Forelimb muscle (tissue), 1 donor: ENCODE data around the gene GALNTL6. TPM values are rescaled to one million over a fixed set of nuclear protein-coding genes. Genes with fewer than 3 reads are reported as not detected.

Experiments used
- DNase-seq: peaks from one replicate; pipeline ENCODE4 v3.0.0-alpha.2; 2013; ENCODE audit warnings: low read depth
- polyA plus RNA-seq: library from polyadenylated mRNA; unstranded; fragments of 120-200 nt; gene quantifications from one replicate; pipeline ENCODE4 v1.2.1, GENCODE V29; 2013; ENCODE audit not compliant: insufficient read length

Gene GALNTL6
- polyA plus RNA-seq, 1 donor = 0.47 TPM

DNA sequence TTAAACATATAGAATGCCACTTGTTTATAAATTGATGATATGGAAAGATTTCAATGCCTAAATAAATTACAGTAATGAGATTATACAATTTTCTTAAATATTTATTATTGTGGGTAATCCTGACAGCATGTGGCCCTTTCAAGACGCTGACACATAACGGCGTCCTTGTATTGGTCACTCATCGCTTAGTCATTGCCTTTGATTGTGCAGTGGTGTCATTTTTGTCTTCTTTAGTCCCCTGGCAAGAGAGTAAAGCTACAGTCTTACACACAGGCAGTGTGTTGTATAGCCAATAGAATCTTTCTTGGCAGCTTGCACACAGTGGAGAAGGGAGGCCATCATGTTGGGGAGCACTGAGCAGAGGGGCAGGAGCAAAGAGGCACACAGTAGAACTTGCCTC is 993.6 kb downstream of the GALNTL6 start:
- no peak for DNase-seq

DNA sequence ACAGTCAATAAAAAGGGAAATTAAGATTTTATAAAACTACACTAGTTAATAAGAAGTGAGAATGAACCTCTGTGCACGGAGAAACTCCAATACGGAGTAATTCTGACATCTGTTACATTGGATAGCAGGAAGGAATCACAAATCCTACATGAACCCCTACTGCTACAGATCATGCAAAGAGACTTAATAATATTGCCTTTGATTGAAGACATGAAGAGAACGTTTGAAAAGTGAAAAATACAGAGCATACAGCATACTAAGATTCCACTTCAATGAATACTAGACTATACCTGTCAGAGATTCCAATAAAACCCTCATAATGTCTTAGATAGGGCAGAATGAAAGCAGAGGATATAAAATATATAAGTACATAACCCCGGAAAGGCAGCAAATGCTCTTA is 995.0 kb downstream of the GALNTL6 start:
- no peak for DNase-seq

DNA sequence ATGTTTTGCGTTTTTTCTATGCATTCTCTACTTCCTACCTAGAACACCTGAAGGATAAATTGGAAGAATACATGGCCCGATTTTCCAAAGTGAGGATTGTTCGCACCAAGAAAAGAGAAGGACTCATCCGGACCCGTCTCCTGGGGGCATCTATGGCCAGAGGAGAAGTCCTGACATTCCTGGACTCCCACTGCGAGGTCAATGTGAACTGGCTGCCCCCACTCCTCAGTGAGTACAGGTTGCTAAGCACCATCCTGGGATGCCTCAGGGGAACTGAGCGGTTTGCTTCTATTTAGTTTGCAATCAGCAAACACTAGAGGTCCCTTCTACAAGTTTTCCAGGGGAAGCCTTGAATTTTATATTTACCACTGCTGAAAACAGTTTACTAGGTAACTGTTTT is 996.1 kb downstream of the GALNTL6 start:
- no peak for DNase-seq

GRCh38 chr4:172813359-172813923 is 1000.2 kb downstream of the GALNTL6 start:
- DNase-seq = no peak

GRCh38 chr4:172815499-172816164 is 1002.4 kb downstream of the GALNTL6 start:
- DNase-seq = no peak

- DNase-seq = no peak
Measured at GRCh38 chr4:172818901-172819300, 1005.7 kb downstream of the GALNTL6 start.

- no peak for DNase-seq
Measured at GRCh38 chr4:172819353-172819752, 1006.1 kb downstream of the GALNTL6 start.

DNA sequence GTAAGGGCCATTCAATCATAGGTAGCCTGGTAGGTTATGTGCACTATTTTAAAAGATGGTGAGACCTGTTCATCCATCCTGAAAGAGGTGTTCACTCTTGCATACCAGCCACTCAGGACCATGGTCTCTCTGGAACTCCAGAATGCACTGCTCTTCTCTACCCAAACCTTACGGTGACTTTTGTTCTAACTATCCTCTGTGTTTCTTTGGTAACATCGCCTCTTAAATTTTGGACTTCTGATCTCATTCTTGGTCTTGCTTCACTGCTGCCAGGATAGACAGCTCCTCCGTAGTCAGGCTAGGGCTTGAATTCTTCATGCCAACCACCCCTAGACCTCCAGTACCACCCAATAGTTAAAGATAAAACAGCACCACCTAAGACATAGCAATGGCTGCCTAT is 1009.1 kb downstream of the GALNTL6 start:
- no peak for DNase-seq

- DNase-seq = no peak
Measured at GRCh38 chr4:172826346-172826745, 1013.1 kb downstream of the GALNTL6 start.

DNA sequence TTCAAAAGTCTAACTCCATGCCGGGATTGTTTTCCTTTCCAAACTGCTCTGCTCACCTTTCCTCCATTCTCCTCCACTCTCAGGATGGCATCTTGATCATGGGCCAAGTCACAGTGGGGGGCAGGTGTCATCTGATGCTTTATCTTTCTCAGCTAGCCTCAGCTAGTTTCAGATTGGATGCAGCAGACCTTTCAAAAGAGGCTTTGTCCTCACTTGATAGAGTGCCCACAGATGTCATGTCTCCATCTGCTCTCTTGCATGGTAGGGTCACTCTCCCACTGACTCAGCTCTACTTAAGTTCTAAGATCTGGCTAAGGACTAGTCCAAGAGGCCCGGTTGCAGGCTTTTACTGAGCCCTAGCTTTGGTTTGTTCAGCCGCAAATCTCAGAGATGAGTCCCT is 1013.7 kb downstream of the GALNTL6 start:
- no peak for DNase-seq

GRCh38 chr4:172830295-172830764 is 1017.1 kb downstream of the GALNTL6 start:
- DNase-seq = no peak

GRCh38 chr4:172836661-172837060 is 1023.5 kb downstream of the GALNTL6 start:
- DNase-seq = no peak

DNA sequence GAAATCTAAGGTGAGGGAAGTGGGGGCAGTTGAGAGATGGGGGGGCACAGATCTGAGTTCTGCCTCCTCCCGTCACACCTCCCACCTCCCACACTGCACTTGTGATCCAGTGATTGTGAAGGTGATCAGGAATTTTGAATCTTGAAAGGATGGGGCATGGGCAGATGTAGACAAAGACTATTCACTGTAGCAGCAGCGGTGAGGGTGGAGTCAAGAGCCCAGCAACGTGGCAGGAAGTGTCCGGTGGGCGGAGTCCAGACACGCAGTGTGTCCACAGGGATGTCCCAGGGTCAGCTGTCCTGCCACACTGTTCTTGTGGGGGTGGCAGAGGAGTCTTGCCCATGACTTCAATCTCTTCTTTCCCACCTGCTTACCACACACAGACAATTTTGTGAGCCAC is 1024.9 kb downstream of the GALNTL6 start:
- DNase-seq = no peak

DNA sequence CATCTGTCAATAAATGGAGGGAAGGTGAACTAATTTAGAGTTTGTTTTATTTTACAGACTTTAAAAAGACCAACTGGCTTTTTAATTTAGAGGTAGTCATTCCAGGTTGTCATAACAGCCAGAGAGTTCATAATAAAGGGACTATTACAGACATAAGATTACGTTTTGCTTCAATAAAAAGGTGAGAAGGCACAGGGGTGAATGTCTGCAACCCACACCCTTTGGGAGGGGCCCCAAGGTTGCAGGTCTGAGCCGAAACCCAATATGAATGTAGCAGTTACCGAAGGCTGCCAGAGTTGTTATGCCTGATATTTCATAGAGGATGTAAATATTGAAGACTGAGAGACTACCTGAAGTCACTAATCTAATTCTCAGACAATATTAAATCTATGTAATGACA is 1025.7 kb downstream of the GALNTL6 start:
- DNase-seq = no peak

DNA sequence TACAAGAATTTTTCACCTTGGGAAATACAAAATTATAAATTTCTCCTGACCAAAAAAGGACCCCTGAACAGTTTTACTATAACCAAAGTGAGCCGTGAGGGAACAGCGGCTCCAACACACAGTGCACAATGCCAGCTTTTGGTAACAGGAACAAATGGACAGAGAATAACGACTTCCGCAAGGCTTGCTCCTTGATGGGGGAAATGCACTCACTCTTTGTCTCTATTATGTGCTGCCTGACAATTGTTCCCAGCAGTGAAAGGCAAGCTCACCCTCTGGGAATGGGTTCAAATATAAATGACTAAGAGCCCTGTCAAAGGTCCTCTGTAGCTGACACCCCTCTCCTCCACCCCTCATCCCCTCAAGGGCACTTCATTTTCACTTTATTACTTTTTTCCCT is 1029.6 kb downstream of the GALNTL6 start:
- no peak for DNase-seq

DNA sequence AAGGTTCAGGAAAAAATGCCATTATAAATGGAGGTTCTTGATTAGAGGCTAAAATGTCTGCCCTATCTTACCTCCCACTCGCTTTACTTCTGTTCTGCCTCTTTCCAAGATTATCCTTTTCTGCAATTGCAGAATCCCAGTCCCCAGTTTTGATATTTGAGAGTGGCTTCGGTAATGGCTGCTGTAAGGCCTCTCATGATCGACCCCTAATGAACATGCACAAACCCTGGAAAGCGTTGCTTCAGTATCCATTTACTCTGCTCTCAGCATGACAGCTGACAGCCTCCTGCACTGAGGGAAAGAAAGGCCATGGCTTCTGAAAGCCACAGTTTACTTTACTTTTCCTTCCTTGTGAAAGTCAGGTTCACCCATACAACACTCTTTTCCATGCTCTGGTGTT is 1030.0 kb downstream of the GALNTL6 start:
- no peak for DNase-seq

DNA sequence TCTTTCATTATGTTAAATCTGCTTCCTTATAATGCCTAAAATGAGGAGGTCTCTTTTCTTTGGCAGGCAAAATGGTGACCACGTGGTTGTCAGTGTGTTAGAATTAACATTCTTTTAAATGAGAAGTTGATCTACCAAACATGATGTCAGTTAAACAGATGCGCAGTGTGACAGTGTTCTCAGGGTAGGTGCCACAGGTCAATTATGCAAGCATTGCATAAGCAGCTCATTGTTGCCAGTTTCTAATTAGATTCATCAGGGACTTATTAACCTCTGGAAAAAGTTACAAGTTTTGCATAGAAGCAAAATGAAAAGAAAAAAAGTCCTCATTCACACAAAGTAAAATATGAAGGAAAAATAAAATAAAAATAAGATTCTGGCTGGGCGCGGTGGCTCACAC is 1031.4 kb downstream of the GALNTL6 start:
- DNase-seq = no peak

- DNase-seq = no peak
Measured at GRCh38 chr4:172845281-172845680, 1032.1 kb downstream of the GALNTL6 start.

- no peak for DNase-seq
Measured at GRCh38 chr4:172850838-172851237, 1037.6 kb downstream of the GALNTL6 start.

- DNase-seq = no peak
Measured at GRCh38 chr4:172851534-172851933, 1038.3 kb downstream of the GALNTL6 start.

- no peak for DNase-seq
Measured at GRCh38 chr4:172857026-172857425, 1043.8 kb downstream of the GALNTL6 start.

GRCh38 chr4:172858731-172859230 is 1045.6 kb downstream of the GALNTL6 start:
- DNase-seq = no peak

- DNase-seq = no peak
Measured at GRCh38 chr4:172865103-172865502, 1051.9 kb downstream of the GALNTL6 start.
